Measurements from ENCODE around the gene CDH23.

DNA sequence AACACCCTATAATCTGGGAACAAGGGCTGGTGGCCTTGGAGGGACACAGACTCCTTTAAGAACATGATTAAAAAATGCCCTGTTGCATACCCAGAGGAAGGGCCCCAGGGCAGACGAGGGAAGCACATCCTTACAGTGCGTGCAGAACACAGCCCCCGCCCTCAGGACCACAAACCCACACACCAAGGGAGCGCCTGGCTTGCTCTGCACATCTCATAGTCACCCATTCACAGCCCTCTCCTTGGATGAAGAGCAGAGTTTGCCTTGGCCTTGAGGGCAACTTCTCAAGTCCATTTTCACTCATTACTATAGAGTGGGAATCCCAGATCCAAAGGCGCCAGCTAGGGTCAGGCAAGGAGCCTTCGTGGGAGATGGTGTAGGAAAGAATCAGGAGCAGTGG, 382.9 kb downstream of the CDH23 start:
- TF ChIP-seq ZFP36 (IDR thresholded peaks at IDR 0.05; ENCODE audit: low read depth, low read length, partially characterized antibody), result no peak
- no peak for TF ChIP-seq SIN3A (IDR thresholded peaks at IDR 0.05; ENCODE audit: borderline replicate concordance in 2 of 2, control insufficient read depth in 1 of 2, low read depth in 2 of 2, low read length in 2 of 2)
- TF ChIP-seq ZNF232 (CRISPR knock-in tag; IDR thresholded peaks at IDR 0.05), result no peak
- no peak for TF ChIP-seq STAT5A (IDR thresholded peaks at IDR 0.05; ENCODE audit: borderline replicate concordance, low read length)
- no peak for TF ChIP-seq LEF1 (IDR thresholded peaks at IDR 0.05)
- no peak for TF ChIP-seq MAZ (CRISPR knock-in tag; conservative IDR thresholded peaks at IDR 0.05 in 1 of 2, IDR thresholded peaks at IDR 0.05 in 1 of 2)
- TF ChIP-seq CBX8 (IDR thresholded peaks at IDR 0.05; ENCODE audit: borderline replicate concordance, extremely low read depth, low read depth, low read length, poor library complexity, severe bottlenecking), result no peak
- TF ChIP-seq, protein P1, sequence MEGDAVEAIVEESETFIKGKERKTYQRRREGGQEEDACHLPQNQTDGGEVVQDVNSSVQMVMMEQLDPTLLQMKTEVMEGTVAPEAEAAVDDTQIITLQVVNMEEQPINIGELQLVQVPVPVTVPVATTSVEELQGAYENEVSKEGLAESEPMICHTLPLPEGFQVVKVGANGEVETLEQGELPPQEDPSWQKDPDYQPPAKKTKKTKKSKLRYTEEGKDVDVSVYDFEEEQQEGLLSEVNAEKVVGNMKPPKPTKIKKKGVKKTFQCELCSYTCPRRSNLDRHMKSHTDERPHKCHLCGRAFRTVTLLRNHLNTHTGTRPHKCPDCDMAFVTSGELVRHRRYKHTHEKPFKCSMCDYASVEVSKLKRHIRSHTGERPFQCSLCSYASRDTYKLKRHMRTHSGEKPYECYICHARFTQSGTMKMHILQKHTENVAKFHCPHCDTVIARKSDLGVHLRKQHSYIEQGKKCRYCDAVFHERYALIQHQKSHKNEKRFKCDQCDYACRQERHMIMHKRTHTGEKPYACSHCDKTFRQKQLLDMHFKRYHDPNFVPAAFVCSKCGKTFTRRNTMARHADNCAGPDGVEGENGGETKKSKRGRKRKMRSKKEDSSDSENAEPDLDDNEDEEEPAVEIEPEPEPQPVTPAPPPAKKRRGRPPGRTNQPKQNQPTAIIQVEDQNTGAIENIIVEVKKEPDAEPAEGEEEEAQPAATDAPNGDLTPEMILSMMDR (IDR thresholded peaks at IDR 0.05 in 2 of 3, conservative IDR thresholded peaks at IDR 0.05 in 1 of 3; ENCODE audit: insufficient read depth in 2 of 3, low read depth in 1 of 3, low read length in 3 of 3), result no peak
- TF ChIP-seq, protein P2, sequence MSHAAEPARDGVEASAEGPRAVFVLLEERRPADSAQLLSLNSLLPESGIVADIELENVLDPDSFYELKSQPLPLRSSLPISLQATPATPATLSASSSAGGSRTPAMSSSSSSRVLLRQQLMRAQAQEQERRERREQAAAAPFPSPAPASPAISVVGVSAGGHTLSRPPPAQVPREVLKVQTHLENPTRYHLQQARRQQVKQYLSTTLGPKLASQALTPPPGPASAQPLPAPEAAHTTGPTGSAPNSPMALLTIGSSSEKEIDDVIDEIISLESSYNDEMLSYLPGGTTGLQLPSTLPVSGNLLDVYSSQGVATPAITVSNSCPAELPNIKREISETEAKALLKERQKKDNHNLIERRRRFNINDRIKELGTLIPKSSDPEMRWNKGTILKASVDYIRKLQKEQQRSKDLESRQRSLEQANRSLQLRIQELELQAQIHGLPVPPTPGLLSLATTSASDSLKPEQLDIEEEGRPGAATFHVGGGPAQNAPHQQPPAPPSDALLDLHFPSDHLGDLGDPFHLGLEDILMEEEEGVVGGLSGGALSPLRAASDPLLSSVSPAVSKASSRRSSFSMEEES (CRISPR knock-in tag; IDR thresholded peaks at IDR 0.05), result no peak
- TF ChIP-seq, protein P3, sequence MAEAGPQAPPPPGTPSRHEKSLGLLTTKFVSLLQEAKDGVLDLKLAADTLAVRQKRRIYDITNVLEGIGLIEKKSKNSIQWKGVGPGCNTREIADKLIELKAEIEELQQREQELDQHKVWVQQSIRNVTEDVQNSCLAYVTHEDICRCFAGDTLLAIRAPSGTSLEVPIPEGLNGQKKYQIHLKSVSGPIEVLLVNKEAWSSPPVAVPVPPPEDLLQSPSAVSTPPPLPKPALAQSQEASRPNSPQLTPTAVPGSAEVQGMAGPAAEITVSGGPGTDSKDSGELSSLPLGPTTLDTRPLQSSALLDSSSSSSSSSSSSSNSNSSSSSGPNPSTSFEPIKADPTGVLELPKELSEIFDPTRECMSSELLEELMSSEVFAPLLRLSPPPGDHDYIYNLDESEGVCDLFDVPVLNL (CRISPR knock-in tag; IDR thresholded peaks at IDR 0.05; ENCODE audit: low read depth), result no peak
- TF ChIP-seq ZFP30 (CRISPR knock-in tag; IDR thresholded peaks at IDR 0.05; ENCODE audit: borderline replicate concordance), result no peak
- TF ChIP-seq ZNF785 (CRISPR knock-in tag; IDR thresholded peaks at IDR 0.05), result no peak
